Neuronal stem cell (in vitro differentiated cells): Measurements from ENCODE around the gene XYLT1.

Source experiments
- DNase-seq: peaks from one replicate; pipeline ENCODE4 v3.0.0-alpha.2; 2013; ENCODE audit warnings: low spot score
- H2AFZ ChIP-seq: one replicate; pipeline ENCODE4 v1.6.1; 2013; ENCODE audit warnings: mild to moderate bottlenecking, low read length, inconsistent platforms
- H2AK5ac ChIP-seq: 2 replicates; pipeline ENCODE4 v1.6.1; 2013; ENCODE audit warnings: low read depth, mild to moderate bottlenecking, inconsistent platforms, low read length, moderate library complexity, mixed read lengths
- H2BK120ac ChIP-seq: 2 replicates; pipeline ENCODE4 v1.6.1; 2013; ENCODE audit warnings: low read depth, mild to moderate bottlenecking, inconsistent platforms, low read length, moderate library complexity, mixed read lengths
- H2BK12ac ChIP-seq: one replicate; pipeline ENCODE4 v1.6.1; 2013; ENCODE audit warnings: low read length, inconsistent platforms
- H2BK15ac ChIP-seq: 2 replicates; pipeline ENCODE4 v1.6.1; 2013; ENCODE audit warnings: mild to moderate bottlenecking, low read length, inconsistent platforms, mixed read lengths
- H2BK5ac ChIP-seq: one replicate; pipeline ENCODE4 v1.6.1; 2013; ENCODE audit warnings: inconsistent platforms, mild to moderate bottlenecking, low read length, moderate library complexity
- H3K14ac ChIP-seq: one replicate; pipeline ENCODE4 v1.6.1; 2013; ENCODE audit warnings: low read length, inconsistent platforms
- H3K18ac ChIP-seq: 2 replicates; pipeline ENCODE4 v1.6.1; 2013; ENCODE audit warnings: low read length, inconsistent platforms
- H3K23ac ChIP-seq: 2 replicates; pipeline ENCODE4 v1.6.1; 2013; ENCODE audit warnings: low read depth, mild to moderate bottlenecking, mixed read lengths, low read length, inconsistent platforms; ENCODE audit not compliant: poor library complexity
- H3K27ac ChIP-seq: replicated peaks from 3 replicates; pipeline ENCODE4 v1.5.1; 2013; ENCODE audit warnings: low read length, inconsistent platforms
- H3K27me3 ChIP-seq, 3 experiments: 2 replicates each; pipeline ENCODE4 v1.6.1; 2013; ENCODE audit warnings: low read length in 3 of 3, mild to moderate bottlenecking in 2 of 3, inconsistent platforms in 1 of 3, low read depth in 1 of 3, mixed read lengths in 1 of 3, moderate library complexity in 1 of 3; ENCODE audit not compliant: control insufficient read depth in 3 of 3, insufficient read depth in 3 of 3
- H3K36me3 ChIP-seq, 2 donors: replicated peaks in 1 of 2; 2 replicates each; pipeline ENCODE4 v1.6.1; 2013; ENCODE audit warnings: low read length in 2 of 2; ENCODE audit not compliant: control insufficient read depth in 2 of 2, insufficient read depth in 2 of 2
- H3K4ac ChIP-seq: 2 replicates; pipeline ENCODE4 v1.6.1; 2013; ENCODE audit warnings: inconsistent platforms, mild to moderate bottlenecking, low read length, moderate library complexity
- H3K4me1 ChIP-seq, 2 donors: 1 replicate in 1 of 2; 2 replicates in 1 of 2; pipeline ENCODE4 v1.6.1; 2013; ENCODE audit warnings: low read length in 2 of 2, low read depth in 1 of 2; ENCODE audit not compliant: control insufficient read depth in 2 of 2, insufficient read depth in 1 of 2
- H3K4me2 ChIP-seq: one replicate; pipeline ENCODE4 v1.6.1; 2013; ENCODE audit warnings: mild to moderate bottlenecking, low read length, inconsistent platforms; ENCODE audit not compliant: insufficient read depth, poor library complexity, severe bottlenecking
- H3K4me3 ChIP-seq, 2 donors: 2 replicates each; pipeline ENCODE4 v1.5.1; 2013; ENCODE audit warnings: low read length in 2 of 2, mild to moderate bottlenecking in 2 of 2, inconsistent platforms in 1 of 2, moderate library complexity in 1 of 2
- H3K79me1 ChIP-seq: one replicate; pipeline ENCODE4 v1.6.1; 2013; ENCODE audit warnings: low read depth, mild to moderate bottlenecking, inconsistent platforms, low read length, moderate library complexity
- H3K9ac ChIP-seq: one replicate; pipeline ENCODE4 v1.6.1; 2013; ENCODE audit warnings: mild to moderate bottlenecking, low read depth, low read length, inconsistent platforms; ENCODE audit not compliant: poor library complexity
- H3K9me3 ChIP-seq, 2 donors: replicated peaks in 1 of 2; 2 replicates each; pipeline versions ENCODE3 to v1.6.1; 2013; ENCODE audit warnings: low read length in 2 of 2, mild to moderate bottlenecking in 2 of 2, inconsistent platforms in 1 of 2, low read depth in 1 of 2, mixed read lengths in 1 of 2, moderate library complexity in 1 of 2; ENCODE audit not compliant: control insufficient read depth in 2 of 2, insufficient read depth in 1 of 2
- H4K8ac ChIP-seq: one replicate; pipeline ENCODE4 v1.6.1; 2013; ENCODE audit warnings: low read depth, mild to moderate bottlenecking, inconsistent platforms, low read length, moderate library complexity
- H4K91ac ChIP-seq: one replicate; pipeline ENCODE4 v1.6.1; 2013; ENCODE audit warnings: low read length, low read depth, mild to moderate bottlenecking, inconsistent platforms; ENCODE audit not compliant: poor library complexity
- WGBS, 2 donors: extraction: QIAGEN DNeasy Blood & Tissue Kit; methylation state at CpG; one replicate each; pipeline ENCODE4 v1.1.7; 2013; ENCODE audit warnings: missing lambda C conversion rate in 2 of 2, mixed read lengths in 1 of 2; ENCODE audit not compliant: insufficient read length in 2 of 2, insufficient replicate concordance in 1 of 2; ENCODE audit errors: extremely low coverage in 2 of 2; 5-methylcytosine and 5-hydroxymethylcytosine counted together

XYLT1 gene

GRCh38 chr16:17131351-17131750, 339.4 kb downstream of the XYLT1 start:
- Histone ChIP-seq H2AFZ (no peak overlapping the region), H2BK15ac (no peak overlapping the region), H3K14ac (no peak overlapping the region), H3K36me3 (peaks cover 0 to 2% of the 10 kb centered on the region in 2 donors), H2BK120ac (no peak overlapping the region), H3K9me3 (peaks cover 2 to 8% of the 10 kb centered on the region in 2 donors), H3K9ac (no peak overlapping the region), H4K8ac (no peak overlapping the region), H2BK5ac (no peak overlapping the region), H2BK12ac (no peak overlapping the region), H3K18ac (no peak overlapping the region), H2AK5ac (no peak overlapping the region), H3K4me3 (no peak overlapping the region), H3K4me1 (peaks cover 0 to 1% of the 10 kb centered on the region in 2 donors), H3K23ac (no peak overlapping the region), H3K4me2 (no peak overlapping the region), H4K91ac (no peak overlapping the region), H3K79me1 (no peaks in the 10 kb centered on the region), H3K27me3 (no peaks in the 10 kb centered on the region), H3K4ac (no peak overlapping the region), H3K27ac (no peak overlapping the region)
- DNase-seq = no peak
- no CpG with 5 or more reads among the region's 6 CpGs for WGBS, 2 donors

GRCh38 chr16:17130733-17131132, 340.0 kb downstream of the XYLT1 start:
- Histone ChIP-seq H2BK5ac (no peak overlapping the region), H2BK120ac (no peak overlapping the region), H3K27me3 (no peaks in the 10 kb centered on the region), H3K36me3 (peaks cover 0 to 2% of the 10 kb centered on the region in 2 donors), H2AFZ (no peak overlapping the region), H2AK5ac (no peak overlapping the region), H3K23ac (no peak overlapping the region), H2BK15ac (no peak overlapping the region), H3K4me2 (no peak overlapping the region), H3K4ac (no peak overlapping the region), H3K27ac (no peak overlapping the region), H4K91ac (no peak overlapping the region), H3K9ac (no peak overlapping the region), H3K14ac (no peak overlapping the region), H3K18ac (no peak overlapping the region), H3K79me1 (no peaks in the 10 kb centered on the region), H4K8ac (no peak overlapping the region), H3K9me3 (peaks cover 2 to 8% of the 10 kb centered on the region in 2 donors), H3K4me3 (no peak overlapping the region), H3K4me1 (no peaks in the 10 kb centered on the region), H2BK12ac (no peak overlapping the region)
- no peak for DNase-seq
- no CpG with 5 or more reads among the region's 6 CpGs for WGBS, 2 donors

GRCh38 chr16:17129971-17130370, 340.8 kb downstream of the XYLT1 start:
- no peak overlapping the region for H2AFZ ChIP-seq
- H2BK120ac ChIP-seq = no peak overlapping the region
- H2BK12ac ChIP-seq = no peak overlapping the region
- H2BK15ac ChIP-seq = no peak overlapping the region
- H3K18ac ChIP-seq = peak overlapping the region; percentile 17
- H3K9me3 ChIP-seq = peaks cover 2 to 8% of the 10 kb centered on the region in 2 donors
- H3K9ac ChIP-seq = no peak overlapping the region
- no peak overlapping the region for H3K4me3 ChIP-seq
- H3K4ac ChIP-seq = no peak overlapping the region
- no CpG with 5 or more reads among the region's 5 CpGs for WGBS, 2 donors
- no peaks in the 10 kb centered on the region for H3K4me1 ChIP-seq
- no peak overlapping the region for H3K27ac ChIP-seq
- H4K8ac ChIP-seq = no peak overlapping the region
- H2AK5ac ChIP-seq = no peak overlapping the region
- no peak for DNase-seq
- no peak overlapping the region for H3K23ac ChIP-seq
- H4K91ac ChIP-seq = no peak overlapping the region
- H3K27me3 ChIP-seq = no peaks in the 10 kb centered on the region
- H3K36me3 ChIP-seq = peaks cover 0 to 2% of the 10 kb centered on the region in 2 donors
- H2BK5ac ChIP-seq = no peak overlapping the region
- no peak overlapping the region for H3K4me2 ChIP-seq
- H3K79me1 ChIP-seq = no peaks in the 10 kb centered on the region
- no peak overlapping the region for H3K14ac ChIP-seq

GRCh38 chr16:17128791-17129190, 342.0 kb downstream of the XYLT1 start:
- H2BK5ac ChIP-seq = no peak overlapping the region
- H3K9ac ChIP-seq = no peak overlapping the region
- H4K8ac ChIP-seq = no peak overlapping the region
- DNase-seq = no peak
- H3K4me1 ChIP-seq = no peaks in the 10 kb centered on the region
- H2BK15ac ChIP-seq = no peak overlapping the region
- H2BK120ac ChIP-seq = no peak overlapping the region
- H3K27ac ChIP-seq = no peak overlapping the region
- H3K4me3 ChIP-seq = no peak overlapping the region
- H3K27me3 ChIP-seq = no peaks in the 10 kb centered on the region
- no peak overlapping the region for H3K4me2 ChIP-seq
- H3K18ac ChIP-seq = no peak overlapping the region
- peaks cover 2 to 8% of the 10 kb centered on the region in 2 donors for H3K9me3 ChIP-seq
- WGBS, 2 donors = no CpG with 5 or more reads among the region's 6 CpGs
- no peak overlapping the region for H3K4ac ChIP-seq
- H3K23ac ChIP-seq = no peak overlapping the region
- no peak overlapping the region for H2AFZ ChIP-seq
- no peak overlapping the region for H3K14ac ChIP-seq
- no peaks in the 10 kb centered on the region for H3K79me1 ChIP-seq
- no peak overlapping the region for H4K91ac ChIP-seq
- no peak overlapping the region for H2AK5ac ChIP-seq
- peaks cover 0 to 2% of the 10 kb centered on the region in 2 donors for H3K36me3 ChIP-seq
- no peak overlapping the region for H2BK12ac ChIP-seq
